Measurements from ENCODE around the gene MAST3. TPM values are rescaled to one million over a fixed set of nuclear protein-coding genes. Genes with fewer than 3 reads are reported as not detected.
A peak's percentile ranks its signal among the peaks of the same experiment; 100 is the strongest.

Gene MAST3
- polyA plus RNA-seq, 3 donors, result 6.8 to 34.0 (median 12.4) TPM

- no peak overlapping the region for H3K4me2 ChIP-seq (replicated peaks; ENCODE audit: extremely low read depth, low read length, poor library complexity, severe bottlenecking)
- WGBS (ENCODE audit: insufficient coverage), result 95% methylated on average over 10 of the region's 11 CpGs
- Mint-ChIP-seq H3K27me3 (ENCODE audit: low read depth in 3 of 3) (peaks cover 0 to 3% (median 3%) of the 10 kb centered on the region in 3 donors), H3K36me3 (peaks cover 72 to 98% of the 10 kb centered on the region in 2 donors), H3K4me1 (peaks cover 6% of the 10 kb centered on the region), H3K9me3 (peaks cover 0 to 3% (median 0%) of the 10 kb centered on the region in 7 donors), H3K27ac (peak overlapping the region in 4 of 7 donors; percentile 18 to 53 (median 32)), H3K4me3 (no peak overlapping the region)
- H4K20me1 ChIP-seq (ENCODE audit: insufficient read depth, low read length), result peaks cover 59% of the 10 kb centered on the region
- no peak for DNase-seq
- no peak overlapping the region for H3K9ac ChIP-seq (ENCODE audit: insufficient read depth, low read length, poor library complexity, severe bottlenecking)
- peaks cover 9 to 12% of the 10 kb centered on the region in 2 donors for H3K4me1 ChIP-seq (ENCODE audit: control insufficient read depth in 1 of 2, insufficient read depth in 2 of 2, low read length in 2 of 2)
- intact Hi-C loops (cut with micrococcal nuclease), result no loop called here
- peak overlapping the region; percentile 31 to 33 for H3K27ac ChIP-seq (ENCODE audit: low read depth in 1 of 2, low read length in 2 of 2)
- no peak overlapping the region for H2AFZ ChIP-seq (ENCODE audit: insufficient read depth, low read depth, low read length, poor library complexity, severe bottlenecking)
- H3K9me3 ChIP-seq (replicated peaks in 1 of 2; ENCODE audit: control insufficient read depth in 1 of 2, insufficient read depth in 1 of 2, low read length in 2 of 2), result no peaks in the 10 kb centered on the region
- H3K36me3 ChIP-seq (replicated peaks in 1 of 2; ENCODE audit: control insufficient read depth in 1 of 2, insufficient read depth in 2 of 2, low read length in 2 of 2), result peaks cover 87 to 100% of the 10 kb centered on the region in 2 donors
- no peaks in the 10 kb centered on the region for H3K79me2 ChIP-seq (ENCODE audit: insufficient read depth, low read length)
- no peak overlapping the region for H3K4me3 ChIP-seq (replicated peaks in 1 of 3; ENCODE audit: low read depth in 2 of 3, low read length in 3 of 3)
- no peak for TF ChIP-seq CTCF (IDR thresholded peaks at IDR 0.05)
- H3K27me3 ChIP-seq (ENCODE audit: control insufficient read depth in 2 of 2, insufficient read depth in 2 of 2, low read length in 2 of 2), result no peaks in the 10 kb centered on the region
Observed at GRCh38 chr19:18137242-18137641, 39.7 kb downstream of the MAST3 start.

GRCh38 chr19:18137657-18138339, 40.2 kb downstream of the MAST3 start:
- intact Hi-C loops (cut with micrococcal nuclease), result no loop called here
- Histone ChIP-seq H3K36me3 (replicated peaks in 1 of 2; ENCODE audit: control insufficient read depth in 1 of 2, insufficient read depth in 2 of 2, low read length in 2 of 2) (peaks cover 86 to 100% of the 10 kb centered on the region in 2 donors), H3K27me3 (ENCODE audit: control insufficient read depth in 2 of 2, insufficient read depth in 2 of 2, low read length in 2 of 2) (no peaks in the 10 kb centered on the region), H3K4me2 (replicated peaks; ENCODE audit: extremely low read depth, low read length, poor library complexity, severe bottlenecking) (no peak overlapping the region), H2AFZ (ENCODE audit: insufficient read depth, low read depth, low read length, poor library complexity, severe bottlenecking) (no peak overlapping the region), H3K4me3 (replicated peaks in 1 of 3; ENCODE audit: low read depth in 2 of 3, low read length in 3 of 3) (no peak overlapping the region), H4K20me1 (ENCODE audit: insufficient read depth, low read length) (peaks cover 55% of the 10 kb centered on the region), H3K27ac (ENCODE audit: low read depth in 1 of 2, low read length in 2 of 2) (peak overlapping the region; percentile 31 to 33), H3K4me1 (ENCODE audit: control insufficient read depth in 1 of 2, insufficient read depth in 2 of 2, low read length in 2 of 2) (peaks cover 9 to 12% of the 10 kb centered on the region in 2 donors), H3K79me2 (ENCODE audit: insufficient read depth, low read length) (no peaks in the 10 kb centered on the region), H3K9ac (ENCODE audit: insufficient read depth, low read length, poor library complexity, severe bottlenecking) (no peak overlapping the region), H3K9me3 (replicated peaks in 1 of 2; ENCODE audit: control insufficient read depth in 1 of 2, insufficient read depth in 1 of 2, low read length in 2 of 2) (no peaks in the 10 kb centered on the region)
- Mint-ChIP-seq H3K27ac (peak overlapping the region in 5 of 7 donors; percentile 35 to 70 (median 46)), H3K4me1 (peaks cover 6% of the 10 kb centered on the region), H3K36me3 (peaks cover 66 to 98% of the 10 kb centered on the region in 2 donors), H3K4me3 (no peak overlapping the region), H3K27me3 (ENCODE audit: low read depth in 3 of 3) (peaks cover 0 to 3% (median 3%) of the 10 kb centered on the region in 3 donors), H3K9me3 (peaks cover 0 to 3% (median 0%) of the 10 kb centered on the region in 7 donors)
- TF ChIP-seq CTCF (IDR thresholded peaks at IDR 0.05), result no peak
- DNase-seq, result no peak
- 91% methylated on average over 4 of the region's 9 CpGs for WGBS (ENCODE audit: insufficient coverage)

All from CD14-positive monocyte (primary cell).